ENCODE data around the gene RMP24.

Gene RMP24

GRCh38 chr18:36009214-36009613 is 36.7 kb downstream of the RMP24 start:
- no peak overlapping the region for H3K4me2 ChIP-seq (ENCODE audit: low read depth, low read length)
- H4K20me1 ChIP-seq (ENCODE audit: insufficient read depth, low read length) = no peaks in the 10 kb centered on the region
- peak; percentile 49; the same call in 2 of the 3 replicates for ATAC-seq
- no peak overlapping the region for H2AFZ ChIP-seq (ENCODE audit: low read length)
- intact Hi-C loops (cut with micrococcal nuclease; ENCODE audit: unreplicated experiment) (no loop called here), in situ Hi-C loops (cut with HindIII; ENCODE audit: extremely low pct_ligation_motif_present, low pct_unique_long_range_greater_than_20kb) (no loop called here)
- no peak overlapping the region for H3K9ac ChIP-seq (ENCODE audit: insufficient read depth, low read depth, low read length)
- CTCF ChIA-PET (ENCODE audit: low intra/inter-chr PET ratio, low total read pairs) = no interaction called here
- H3K4me1 ChIP-seq (ENCODE audit: insufficient read depth, low read length) = peaks cover 13% of the 10 kb centered on the region
- FAIRE-seq = no peak
- no peaks in the 10 kb centered on the region for H3K9me3 ChIP-seq (ENCODE audit: low read length)
- no peaks in the 10 kb centered on the region; a peak in 1 of 5 replicates for H3K27me3 ChIP-seq (ENCODE audit: control insufficient read depth in 1 of 2, insufficient read depth in 2 of 2, low read length in 2 of 2)
- BruUV-seq (replicated peaks) = no TSS peak
- no peak for TF ChIP-seq MAZ (IDR thresholded peaks at IDR 0.05; ENCODE audit: borderline replicate concordance, low read depth, low read length)
- TF ChIP-seq MAZ (CRISPR knock-in tag; IDR thresholded peaks at IDR 0.05; ENCODE audit: low read depth) = no peak
- no peak for TF ChIP-seq ZNF569 (CRISPR knock-in tag; IDR thresholded peaks at IDR 0.05; ENCODE audit: borderline replicate concordance)
- TF ChIP-seq ZNF761 (CRISPR knock-in tag; conservative IDR thresholded peaks at IDR 0.05) = no peak
- no peak for TF ChIP-seq CTCF (CRISPR knock-in tag; IDR thresholded peaks at IDR 0.05)
- no peak for TF ChIP-seq ZNF337 (CRISPR knock-in tag; IDR thresholded peaks at IDR 0.05; ENCODE audit: borderline replicate concordance, low read depth)
- no peak for TF ChIP-seq E2F5 (CRISPR knock-in tag; conservative IDR thresholded peaks at IDR 0.05)
- no peak for TF ChIP-seq POLR2AphosphoS5 (IDR thresholded peaks at IDR 0.05; ENCODE audit: low read depth, low read length)
- no peak for TF ChIP-seq DPF2 (CRISPR knock-in tag; IDR thresholded peaks at IDR 0.05; ENCODE audit: borderline replicate concordance, low read depth)
- TF ChIP-seq MLLT10 (CRISPR knock-in tag; IDR thresholded peaks at IDR 0.05) = no peak
- TF ChIP-seq TMF1 (CRISPR knock-in tag; IDR thresholded peaks at IDR 0.05; ENCODE audit: low read depth) = no peak
- no peak for TF ChIP-seq SMARCE1 (IDR thresholded peaks at IDR 0.05; ENCODE audit: borderline replicate concordance)
- TF ChIP-seq ZNF451 (CRISPR knock-in tag; IDR thresholded peaks at IDR 0.05) = no peak
- no peak for TF ChIP-seq ZNF660 (CRISPR knock-in tag; IDR thresholded peaks at IDR 0.05; ENCODE audit: borderline replicate concordance, low read depth)
- TF ChIP-seq ZBTB25 (CRISPR knock-in tag; IDR thresholded peaks at IDR 0.05) = no peak
- TF ChIP-seq ELF3 (CRISPR knock-in tag; IDR thresholded peaks at IDR 0.05) = no peak
- no peak for TF ChIP-seq GMEB1 (CRISPR knock-in tag; IDR thresholded peaks at IDR 0.05; ENCODE audit: borderline replicate concordance)
- TF ChIP-seq AGO2 (optimal IDR thresholded peaks at IDR 0.05; ENCODE audit: low read depth, low read length) = no peak
- TF ChIP-seq NAIF1 (CRISPR knock-in tag; IDR thresholded peaks at IDR 0.05; ENCODE audit: borderline replicate concordance) = no peak
- no peak for DNase-seq (ENCODE audit: low spot score)
- no peak overlapping the region for H3K27ac ChIP-seq (ENCODE audit: extremely low read length, insufficient read depth, low read length)
- POLR2A ChIA-PET = no interaction called here
- no peaks in the 10 kb centered on the region for H3K36me3 ChIP-seq (replicated peaks in 1 of 2; ENCODE audit: control insufficient read depth in 1 of 2, insufficient read depth in 2 of 2, low read length in 2 of 2)
- H3K4me3 ChIP-seq (replicated peaks in 1 of 3; ENCODE audit: insufficient read depth in 1 of 3, low read depth in 2 of 3, low read length in 3 of 3) = no peak overlapping the region
- H3K79me2 ChIP-seq (ENCODE audit: insufficient read depth, low read length) = no peaks in the 10 kb centered on the region
- WGBS (ENCODE audit: low lambda C conversion rate) = 64% methylated on average over 3 of the region's 3 CpGs
